22Rv1 (cell line): ENCODE results near the gene CNIH2.

ENCODE experiments used
- H3K27ac ChIP-seq: fragments of 450-650 bp; 2 replicates; pipeline ENCODE4 v1.5.1; 2017
- CTCF ChIP-seq: fragments of 450-650 bp; IDR thresholded peaks from 2 replicates; pipeline ENCODE4 v1.5.1; 2017; ENCODE audit warnings: mild to moderate bottlenecking
- ZFX ChIP-seq: fragments of 450-650 bp; IDR thresholded peaks from 2 replicates; pipeline ENCODE4 v1.6.1; 2017; ENCODE audit warnings: antibody characterized with exemption, borderline replicate concordance

CNIH2 gene

GRCh38 chr11:66259956-66260355 lies 18.0 kb upstream of the CNIH2 start:
- no peak overlapping the region for H3K27ac ChIP-seq
- no peak for TF ChIP-seq CTCF
- no peak for TF ChIP-seq ZFX

GRCh38 chr11:66261578-66261977 lies 16.4 kb upstream of the CNIH2 start:
- no peak for TF ChIP-seq ZFX
- TF ChIP-seq CTCF = no peak

GRCh38 chr11:66262191-66262590 lies 15.8 kb upstream of the CNIH2 start:
- no peak overlapping the region for H3K27ac ChIP-seq
- TF ChIP-seq ZFX (no peak), CTCF (no peak)

More at GRCh38 chr11:66261578-66261977, 16.4 kb upstream of the CNIH2 start:
- H3K27ac ChIP-seq = no peak overlapping the region

GRCh38 chr11:66262696-66263095 lies 15.3 kb upstream of the CNIH2 start:
- no peak overlapping the region for H3K27ac ChIP-seq
- no peak for TF ChIP-seq CTCF
- TF ChIP-seq ZFX = no peak

GRCh38 chr11:66263231-66263630 lies 14.7 kb upstream of the CNIH2 start:
- H3K27ac ChIP-seq = no peak overlapping the region
- TF ChIP-seq CTCF (no peak), ZFX (no peak)

- no peak overlapping the region for H3K27ac ChIP-seq
- no peak for TF ChIP-seq CTCF
- TF ChIP-seq ZFX = no peak
Measured at GRCh38 chr11:66263785-66264184, 14.2 kb upstream of the CNIH2 start.

GRCh38 chr11:66264383-66264782 lies 13.6 kb upstream of the CNIH2 start:
- no peak overlapping the region for H3K27ac ChIP-seq
- TF ChIP-seq ZFX (no peak), CTCF (no peak)
